Measurements from ENCODE around the gene ATAD3C. TPM values are rescaled to one million over a fixed set of nuclear protein-coding genes. Genes with fewer than 3 reads are reported as not detected.
"Not testable (repeated sequence)": the region's sequence is repeated elsewhere in the genome, so short reads cannot be mapped to it uniquely, and the experiment has no call there.

ATAD3C gene
- polyA plus RNA-seq, 1 donor: 0.90 TPM

GRCh38 chr1:1432274-1432950 lies 17.1 kb upstream of the ATAD3C start:
- no peak for DNase-seq

GRCh38 chr1:1432951-1433803 lies 16.3 kb upstream of the ATAD3C start:
- DNase-seq: no peak

- peak; percentile 80 for DNase-seq
These were observed 15.7 kb upstream of the ATAD3C start for GRCh38 chr1:1433804-1434130.

- no peak for DNase-seq
These were observed 15.2 kb upstream of the ATAD3C start for GRCh38 chr1:1434131-1434823.

- DNase-seq: no peak
These were observed 14.7 kb upstream of the ATAD3C start for GRCh38 chr1:1434824-1435105.

- peak; percentile 84 for DNase-seq
These were observed 14.2 kb upstream of the ATAD3C start, which contains the start of gene VWA1 for GRCh38 chr1:1435106-1435903. VWA1 (plus strand) TSS chr1:1435690; CDS start chr1:1435749, 59 bp downstream.

GRCh38 chr1:1435911-1436629 lies 13.4 kb upstream of the ATAD3C start:
- DNase-seq: no peak

GRCh38 chr1:1436630-1437032 lies 12.9 kb upstream of the ATAD3C start:
- DNase-seq: no peak

GRCh38 chr1:1437033-1437903 lies 12.2 kb upstream of the ATAD3C start:
- DNase-seq: no peak

- DNase-seq: no peak
These were observed 11.5 kb upstream of the ATAD3C start for GRCh38 chr1:1437904-1438376.

- no peak for DNase-seq
These were observed 10.7 kb upstream of the ATAD3C start for GRCh38 chr1:1438531-1439381.

- DNase-seq: no peak
These were observed 9.8 kb upstream of the ATAD3C start for GRCh38 chr1:1439546-1440261.

- DNase-seq: no peak
These were observed 9.1 kb upstream of the ATAD3C start for GRCh38 chr1:1440262-1441001.

- DNase-seq: no peak
These were observed 8.2 kb upstream of the ATAD3C start for GRCh38 chr1:1441002-1441888.

GRCh38 chr1:1442069-1442770 lies 7.3 kb upstream of the ATAD3C start:
- no peak for DNase-seq

GRCh38 chr1:1446631-1447030 lies 2.9 kb upstream of the ATAD3C start:
- DNase-seq: not testable (repeated sequence)

GRCh38 chr1:1450616-1451015 lies 1.1 kb downstream of the ATAD3C start:
- not testable (repeated sequence) for DNase-seq
